Activated T-helper 1 cell treated with Interleukin-2 at 50 U/mL for 16 hours (primary cell): Measurements from ENCODE around the gene TMC6.
A peak's percentile ranks its signal among the peaks of the same experiment; 100 is the strongest.

Experiments
- DNase-seq: peaks from one replicate; pipeline ENCODE4 v3.0.0-alpha.2; 2020; ENCODE audit warnings: low read depth

The TMC6 gene

DNA sequence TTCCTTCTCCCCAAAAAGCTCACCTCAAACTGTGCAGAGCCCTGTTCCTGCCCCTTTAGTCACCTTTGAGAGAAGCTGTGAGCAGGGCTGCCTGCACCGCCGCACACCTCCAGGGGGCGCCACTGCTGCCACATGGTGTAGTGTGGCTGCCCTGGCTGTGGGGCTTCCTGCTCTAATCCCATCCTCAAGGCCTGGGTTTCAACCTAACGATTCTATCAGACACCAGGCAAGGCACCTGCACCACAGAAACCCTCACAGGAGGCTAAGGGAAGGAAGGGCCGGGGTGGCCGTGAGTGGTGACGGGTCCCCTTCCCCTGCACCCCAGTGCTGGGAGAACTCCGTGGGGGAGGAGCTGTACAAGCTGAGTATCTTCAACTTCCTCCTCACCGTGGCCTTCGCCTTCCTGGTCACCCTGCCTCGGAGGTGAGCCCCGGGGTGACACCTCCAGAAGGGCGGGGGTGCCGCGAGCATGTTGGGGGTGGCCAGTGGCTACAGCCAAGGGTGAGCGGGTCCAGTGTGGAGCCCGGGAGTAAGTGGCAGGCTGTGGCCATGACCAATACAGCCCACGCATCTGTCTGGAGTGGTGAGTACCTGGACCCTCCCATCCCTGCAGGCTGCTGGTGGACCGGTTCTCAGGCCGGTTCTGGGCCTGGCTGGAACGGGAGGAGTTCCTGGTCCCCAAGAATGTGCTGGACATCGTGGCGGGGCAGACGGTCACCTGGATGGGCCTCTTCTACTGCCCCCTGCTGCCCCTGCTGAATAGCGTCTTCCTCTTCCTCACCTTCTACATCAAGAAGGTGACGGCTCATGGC is 9.0 kb upstream of the TMC6 start:
- DNase-seq: no peak

DNA sequence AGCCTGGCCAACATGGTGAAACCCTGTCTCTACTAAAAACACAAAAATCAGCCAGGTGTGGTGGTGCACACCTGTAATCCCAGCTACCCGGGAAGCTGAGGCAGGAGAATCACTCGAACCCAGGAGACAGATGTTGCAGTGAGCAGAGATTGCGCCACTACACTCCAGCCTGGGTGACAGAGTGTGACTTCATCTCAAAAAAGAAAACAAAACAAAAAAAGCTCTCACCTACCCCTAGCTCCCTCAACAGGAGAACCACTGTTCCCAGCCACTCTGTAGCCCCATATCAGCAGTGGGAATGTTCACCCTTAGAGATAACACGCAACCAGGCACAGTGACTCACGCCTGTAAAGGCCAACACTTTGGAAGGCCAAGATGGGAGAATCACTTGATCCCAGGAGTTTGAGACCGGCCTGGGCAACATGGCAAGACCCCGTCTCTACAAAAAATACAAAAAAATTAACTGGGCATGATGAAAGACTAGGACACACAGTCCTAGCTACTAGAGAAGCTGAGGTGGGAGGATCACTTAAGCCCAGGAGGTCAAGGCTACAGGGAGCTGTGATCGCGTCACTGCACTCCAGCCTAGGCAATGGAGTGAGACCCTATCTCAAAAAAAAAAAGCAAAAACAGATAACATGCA is 7.4 kb upstream of the TMC6 start:
- DNase-seq: no peak

DNA sequence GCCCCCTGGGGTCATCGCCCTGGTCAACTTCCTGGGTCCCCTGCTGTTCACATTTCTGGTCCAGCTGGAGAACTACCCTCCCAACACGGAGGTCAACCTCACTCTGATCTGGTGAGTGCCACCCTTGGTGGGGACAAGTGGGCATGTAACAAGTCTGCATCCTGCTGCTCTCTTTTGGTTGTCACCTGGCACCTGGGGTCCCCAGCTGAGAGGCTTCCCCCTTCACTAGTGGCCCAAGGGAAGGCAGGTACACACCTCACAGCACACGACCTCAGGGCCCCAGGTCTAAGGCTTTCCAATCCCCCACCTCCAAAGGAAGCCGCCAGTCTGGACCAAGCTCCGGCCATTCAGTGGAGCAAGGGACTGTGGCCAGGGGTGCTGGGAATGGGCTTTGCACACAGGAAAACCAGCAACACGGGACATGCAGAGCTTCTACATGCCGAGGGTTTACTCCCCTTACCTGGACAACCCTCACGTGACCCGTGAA is 6.4 kb upstream of the TMC6 start:
- no peak for DNase-seq

DNA sequence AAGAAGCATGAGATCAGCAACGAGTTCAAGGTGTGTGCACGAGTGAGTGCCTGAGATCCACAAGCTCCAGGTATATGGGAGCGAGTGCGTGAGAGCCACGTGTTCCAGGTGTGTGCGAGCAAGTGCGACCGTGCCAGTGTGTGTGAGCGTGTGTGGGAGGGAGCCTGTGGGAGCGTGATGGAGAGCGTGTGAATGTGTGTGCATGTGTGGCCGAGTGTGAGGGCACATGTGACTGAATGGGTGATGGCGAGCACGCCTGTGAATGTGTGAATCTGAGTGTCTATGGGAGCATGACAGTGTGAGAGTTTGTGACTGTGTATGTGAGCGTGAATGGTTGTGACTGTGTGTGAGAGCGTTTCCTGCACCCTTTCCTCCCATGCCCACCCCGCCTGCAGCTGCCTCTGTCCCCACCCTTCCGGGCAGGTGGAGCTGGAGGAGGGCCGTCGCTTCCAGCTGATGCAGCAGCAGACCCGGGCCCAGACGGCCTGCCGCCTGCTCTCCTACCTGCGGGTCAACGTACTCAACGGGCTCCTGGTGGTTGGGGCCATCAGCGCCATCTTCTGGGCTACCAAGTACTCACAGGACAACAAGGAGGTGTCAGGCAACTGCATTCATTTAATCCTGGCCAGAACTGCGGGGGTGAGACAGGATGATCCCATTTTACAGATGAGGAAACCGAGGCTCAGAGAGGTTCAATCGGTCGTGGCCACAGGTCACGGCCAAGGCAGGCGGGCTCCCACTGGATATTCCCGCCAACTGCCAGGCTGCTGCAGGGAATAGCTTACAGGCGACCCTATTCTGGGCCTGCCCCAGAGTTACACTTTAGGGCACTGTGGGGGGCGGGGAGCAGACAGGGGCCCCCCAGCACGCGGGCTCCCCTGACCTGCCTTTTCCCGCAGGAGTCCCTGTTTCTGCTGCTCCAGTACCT is 5.7 kb upstream of the TMC6 start:
- peak; percentile 68 for DNase-seq

DNA sequence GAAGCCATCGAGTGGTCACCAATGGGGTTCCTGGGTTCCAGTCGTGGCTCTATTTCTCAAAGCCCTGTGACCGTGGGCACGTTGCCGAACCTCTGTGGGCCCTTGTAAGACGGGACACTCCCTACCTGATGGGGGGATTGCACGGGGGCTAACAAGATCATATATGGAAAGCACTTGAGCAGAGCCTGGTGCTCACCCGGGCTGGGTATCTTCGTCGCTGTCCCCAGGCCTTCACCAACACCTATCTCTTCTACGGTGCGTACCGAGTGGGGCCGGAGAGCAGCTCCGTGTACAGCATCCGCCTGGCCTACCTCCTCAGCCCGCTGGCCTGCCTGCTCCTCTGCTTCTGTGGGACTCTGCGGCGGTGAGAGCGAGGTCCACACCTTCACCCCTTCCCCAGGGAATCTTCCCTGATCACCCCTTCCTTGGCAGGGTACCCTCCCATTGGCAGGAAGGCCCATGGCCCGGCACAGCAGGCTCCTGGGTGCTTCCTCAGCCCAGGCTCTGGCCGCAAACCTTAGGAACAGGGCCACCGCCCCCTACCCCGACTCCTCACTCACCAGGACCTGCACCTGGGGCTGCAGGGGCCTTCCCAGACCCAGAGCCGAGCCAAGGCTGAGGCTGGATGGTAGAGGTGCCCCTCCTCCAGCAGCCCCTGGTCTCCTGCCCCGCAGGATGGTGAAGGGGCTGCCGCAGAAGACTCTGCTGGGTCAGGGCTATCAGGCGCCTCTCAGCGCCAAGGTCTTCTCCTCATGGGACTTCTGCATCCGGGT is 4.8 kb upstream of the TMC6 start:
- no peak for DNase-seq

DNA sequence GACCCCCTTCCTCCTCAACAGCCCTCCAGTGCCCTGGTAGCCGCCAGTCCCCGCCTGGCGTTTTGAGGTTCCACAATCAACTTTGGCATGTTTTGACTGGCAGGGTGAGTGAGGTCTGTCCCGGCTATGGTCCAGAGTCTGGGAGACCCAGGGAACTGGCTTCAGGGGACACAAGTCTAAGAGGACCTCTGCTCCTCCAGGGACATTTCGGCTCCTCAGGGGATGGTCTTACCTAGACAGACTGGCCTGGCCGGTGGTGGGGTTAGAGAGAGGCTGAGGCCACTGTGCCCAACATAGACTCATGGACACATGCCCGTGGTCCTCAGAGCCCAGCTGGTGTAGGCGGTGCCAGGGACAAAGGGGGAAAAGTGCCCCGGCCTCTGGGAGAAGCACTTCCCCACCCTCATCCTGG is 4.2 kb upstream of the TMC6 start:
- DNase-seq: no peak

DNA sequence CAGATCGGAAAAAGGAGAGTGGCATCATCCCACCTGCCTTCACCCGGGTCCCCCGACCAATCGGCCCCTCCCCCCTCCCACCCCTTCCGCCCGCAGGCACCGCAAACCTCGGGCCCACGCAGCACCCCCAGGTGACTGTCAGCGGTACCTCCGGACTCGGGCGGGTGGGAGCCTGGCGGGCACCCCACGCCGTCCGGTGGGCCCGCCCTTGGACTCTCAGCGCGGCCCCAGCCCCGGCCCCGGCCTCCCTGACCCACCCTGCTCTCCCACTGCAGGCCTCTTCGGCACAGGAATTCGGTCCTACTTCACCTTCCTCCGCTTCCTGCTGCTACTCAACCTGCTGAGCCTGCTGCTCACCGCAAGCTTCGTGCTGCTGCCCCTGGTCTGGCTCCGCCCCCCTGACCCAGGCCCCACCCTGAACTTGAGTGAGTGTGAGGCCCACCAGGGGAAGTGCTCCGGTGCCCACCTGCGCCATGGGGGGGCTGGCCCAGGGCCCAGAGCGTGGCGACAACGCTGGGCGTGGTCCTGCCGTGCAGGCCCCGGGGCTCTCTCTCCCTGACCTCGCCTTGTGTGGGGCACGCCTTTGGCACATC is 3.6 kb upstream of the TMC6 start:
- DNase-seq: peak; percentile 58

DNA sequence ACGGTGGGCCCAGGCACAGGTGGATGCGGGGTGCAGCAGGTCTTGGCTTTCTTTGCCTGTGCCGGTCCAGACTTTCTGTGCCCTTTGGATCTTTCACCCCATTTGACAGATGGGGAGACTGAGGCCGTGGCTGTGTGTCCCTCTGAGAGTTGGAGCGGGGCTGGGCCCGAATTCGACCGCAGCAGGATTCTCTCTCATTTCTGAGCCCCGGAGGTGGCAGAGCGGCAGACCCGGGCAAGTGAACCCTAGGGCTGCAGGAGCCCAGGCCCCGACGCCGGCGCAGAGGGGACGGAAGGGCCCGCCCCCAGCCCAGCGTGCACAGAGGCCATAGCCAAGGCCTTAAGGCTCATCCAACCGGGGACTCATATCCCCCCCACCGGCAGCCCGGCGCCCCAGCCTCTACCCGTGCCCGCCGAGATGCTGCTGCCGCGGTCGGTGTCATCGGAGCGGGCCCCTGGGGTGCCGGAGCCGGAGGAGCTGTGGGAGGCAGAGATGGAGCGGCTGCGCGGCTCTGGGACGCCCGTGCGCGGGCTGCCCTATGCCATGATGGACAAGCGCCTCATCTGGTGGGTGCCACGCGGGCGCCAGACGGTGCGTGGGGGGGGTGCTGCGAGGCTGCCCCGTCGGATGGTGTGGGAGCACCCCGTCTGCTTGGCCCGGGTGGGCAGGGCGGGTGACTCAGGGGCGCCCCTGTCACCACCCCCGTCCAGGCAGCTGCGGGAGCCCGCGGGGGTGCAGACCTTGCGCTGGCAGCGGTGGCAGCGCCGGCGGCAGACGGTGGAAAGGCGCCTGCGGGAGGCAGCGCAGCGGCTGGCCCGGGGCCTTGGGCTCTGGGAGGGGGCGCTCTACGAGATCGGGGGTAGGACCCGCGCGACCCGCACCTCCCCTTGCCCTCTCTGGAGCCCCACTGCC is 2.9 kb upstream of the TMC6 start:
- no peak for DNase-seq

DNA sequence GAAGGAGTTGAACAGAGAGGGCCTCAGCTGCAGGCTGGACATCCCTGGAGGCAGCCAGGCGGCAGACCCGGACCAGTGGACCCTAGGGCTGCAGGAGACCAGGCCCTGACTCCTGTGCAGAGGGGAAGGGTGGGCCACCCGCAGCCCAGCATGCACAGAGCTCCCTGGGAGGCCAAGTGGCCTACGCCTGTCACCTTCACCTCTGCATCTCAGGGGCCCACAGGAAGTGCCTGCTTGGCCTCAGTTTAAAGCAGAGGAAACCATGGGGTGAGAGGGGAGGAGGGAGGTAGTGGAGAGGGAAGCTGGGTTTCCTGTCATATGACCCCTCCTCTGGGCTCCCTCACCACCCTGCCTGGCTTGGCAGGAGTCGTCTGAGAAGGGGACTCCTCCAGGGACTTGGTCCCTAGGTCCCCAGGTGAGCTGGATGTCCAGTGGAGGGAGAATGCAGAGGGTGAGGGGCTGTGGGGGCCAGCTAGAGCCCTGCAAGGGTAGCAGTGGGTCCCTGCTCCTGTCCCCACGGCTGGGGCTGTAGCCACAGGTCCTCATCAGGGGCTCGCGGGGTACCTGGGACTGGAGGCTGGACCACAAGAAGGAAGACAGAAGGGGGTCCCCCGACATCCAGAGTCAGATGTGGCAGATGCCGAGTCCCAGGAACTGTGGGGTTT is 2.0 kb upstream of the TMC6 start, which contains the start of gene TMC8:
Gene TMC8, plus strand, starts transcription at position 335 of the 665 bp plus-strand sequence. CDS start 818 bp downstream, outside the sequence.
- peak; percentile 76 for DNase-seq

DNA sequence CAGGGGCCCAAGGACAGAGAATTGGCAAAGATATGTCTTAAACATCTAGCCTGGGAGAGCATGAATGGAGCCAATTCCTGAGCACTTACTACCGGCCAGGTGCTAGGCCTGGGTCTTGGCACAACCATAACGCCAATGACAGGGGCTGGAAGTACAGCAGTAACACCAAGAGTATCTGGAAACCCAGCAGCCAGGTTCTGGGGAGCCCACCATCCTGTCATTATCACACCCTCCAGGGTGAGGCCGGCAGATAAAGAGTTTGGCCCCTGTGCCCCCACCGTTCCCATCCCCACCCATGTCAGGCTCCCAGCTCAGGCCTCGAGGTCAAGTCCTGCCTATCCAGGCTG is 1.5 kb upstream of the TMC6 start:
- no peak for DNase-seq

DNA sequence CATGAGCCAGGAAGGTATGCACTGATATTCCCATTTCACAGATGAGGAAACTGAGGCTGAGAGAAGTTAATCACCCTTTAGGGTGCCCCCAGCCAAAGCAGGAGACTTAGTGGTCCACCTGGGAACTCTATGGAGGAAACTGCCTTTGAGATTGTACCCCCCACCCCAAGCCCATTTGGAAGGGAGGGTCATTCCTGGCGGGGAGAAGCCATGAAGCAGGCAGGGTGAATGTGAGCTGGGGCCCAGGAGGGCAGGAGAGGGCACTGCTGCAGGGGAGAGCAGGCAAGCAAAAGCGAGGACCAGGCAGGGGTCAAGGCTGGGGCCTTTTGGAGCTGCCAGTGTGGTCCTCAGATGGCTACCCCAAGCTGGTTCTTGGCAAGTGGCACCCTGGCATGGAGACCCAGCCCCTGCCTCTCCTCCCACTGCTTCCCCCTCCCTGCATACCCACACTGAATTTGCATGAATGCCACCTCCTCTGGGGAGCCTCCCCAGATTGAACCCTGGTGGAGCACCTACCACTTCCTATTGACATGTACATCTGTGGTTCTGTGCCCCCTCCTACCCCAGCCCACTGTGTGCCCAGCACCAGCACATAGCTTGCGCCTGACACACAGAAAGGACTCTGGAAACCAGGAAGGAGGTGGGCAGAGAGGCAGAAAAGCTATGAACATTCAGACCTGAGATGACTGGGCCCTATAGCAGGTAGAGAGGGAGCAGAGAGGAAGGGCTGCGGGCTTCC is 965 bp upstream of the TMC6 start:
- no peak for DNase-seq

DNA sequence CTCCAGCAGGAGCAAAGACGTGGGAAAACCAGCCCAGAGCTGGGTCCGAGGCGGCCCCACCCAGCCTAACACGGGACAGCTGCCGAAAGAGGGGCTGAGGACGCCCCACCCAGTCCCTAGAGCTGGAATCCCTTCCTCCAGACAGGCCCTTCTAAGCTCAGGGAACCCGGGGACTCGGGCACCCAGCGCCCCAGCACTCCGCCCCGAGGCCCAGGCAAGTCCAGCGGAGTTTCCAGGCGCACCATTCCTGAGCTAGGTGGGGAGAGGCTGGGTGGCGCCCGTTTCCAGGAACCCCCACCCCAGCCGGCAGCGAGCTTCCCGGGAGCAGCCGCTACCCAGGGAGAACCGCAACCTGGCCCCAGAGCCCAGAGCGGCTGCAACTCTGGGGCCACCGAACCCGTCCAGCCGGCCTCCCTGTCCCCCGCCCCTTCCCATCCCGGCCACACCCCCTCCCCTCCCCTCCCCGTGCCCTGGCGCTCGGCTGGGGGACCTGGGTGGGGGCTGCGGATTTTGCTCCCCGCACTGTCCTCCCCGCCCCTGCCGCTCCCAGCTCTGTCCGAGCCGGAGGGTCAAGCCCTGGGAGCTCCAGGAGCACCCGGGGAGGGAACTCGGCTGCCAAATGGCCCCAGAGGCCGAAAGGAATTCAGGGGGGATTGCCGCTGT is 536 bp downstream of the TMC6 start:
- no peak for DNase-seq

DNA sequence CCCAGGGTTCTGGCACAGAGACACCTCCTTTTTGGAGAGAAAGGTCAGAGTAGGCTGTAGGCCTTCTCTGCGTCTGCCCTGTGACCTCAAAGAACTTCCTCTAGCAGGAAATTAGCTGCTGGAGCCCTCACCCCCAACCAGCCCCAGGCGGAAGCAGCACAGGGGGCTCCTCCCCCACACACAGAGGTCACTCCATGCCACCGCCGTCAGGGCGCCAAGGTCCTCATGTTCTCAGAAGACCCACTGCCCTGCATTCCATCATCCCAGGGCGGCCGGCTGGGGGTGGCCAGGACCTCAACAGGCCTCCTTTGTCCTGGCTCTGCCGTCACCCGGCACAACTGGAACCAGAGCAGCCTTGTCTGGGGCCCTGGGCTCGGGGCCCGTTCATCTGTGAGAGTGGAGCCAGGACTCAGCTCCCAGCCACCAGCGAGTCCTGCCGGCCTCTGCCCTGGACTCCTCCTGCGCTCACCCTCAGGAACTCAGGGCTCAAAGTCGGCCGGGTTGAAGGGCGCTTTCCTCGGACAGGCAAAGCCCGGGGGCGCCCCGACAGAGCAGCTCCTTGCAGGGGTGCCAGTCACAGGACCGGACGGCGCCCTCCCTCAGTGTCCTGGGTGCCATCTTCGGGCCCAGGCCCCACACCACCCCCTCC is 1.2 kb downstream of the TMC6 start:
- DNase-seq: peak; percentile 61

DNA sequence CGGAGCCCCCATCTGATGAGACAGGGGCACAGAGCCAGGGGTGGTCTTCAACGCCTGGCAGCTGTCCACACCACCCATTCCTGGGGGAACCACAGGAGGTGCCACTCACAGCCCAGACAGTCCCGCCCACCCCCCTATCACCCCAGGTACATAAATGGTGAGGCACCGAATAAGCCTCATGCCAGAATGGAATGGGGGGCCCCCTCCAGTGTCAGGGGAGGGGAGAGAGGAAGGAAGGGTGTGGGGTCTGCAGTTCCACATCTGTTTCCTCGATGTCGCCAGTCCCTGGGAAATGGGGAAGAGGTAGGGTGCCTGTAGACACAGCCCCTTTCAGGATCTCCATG is 1.7 kb downstream of the TMC6 start:
- no peak for DNase-seq

DNA sequence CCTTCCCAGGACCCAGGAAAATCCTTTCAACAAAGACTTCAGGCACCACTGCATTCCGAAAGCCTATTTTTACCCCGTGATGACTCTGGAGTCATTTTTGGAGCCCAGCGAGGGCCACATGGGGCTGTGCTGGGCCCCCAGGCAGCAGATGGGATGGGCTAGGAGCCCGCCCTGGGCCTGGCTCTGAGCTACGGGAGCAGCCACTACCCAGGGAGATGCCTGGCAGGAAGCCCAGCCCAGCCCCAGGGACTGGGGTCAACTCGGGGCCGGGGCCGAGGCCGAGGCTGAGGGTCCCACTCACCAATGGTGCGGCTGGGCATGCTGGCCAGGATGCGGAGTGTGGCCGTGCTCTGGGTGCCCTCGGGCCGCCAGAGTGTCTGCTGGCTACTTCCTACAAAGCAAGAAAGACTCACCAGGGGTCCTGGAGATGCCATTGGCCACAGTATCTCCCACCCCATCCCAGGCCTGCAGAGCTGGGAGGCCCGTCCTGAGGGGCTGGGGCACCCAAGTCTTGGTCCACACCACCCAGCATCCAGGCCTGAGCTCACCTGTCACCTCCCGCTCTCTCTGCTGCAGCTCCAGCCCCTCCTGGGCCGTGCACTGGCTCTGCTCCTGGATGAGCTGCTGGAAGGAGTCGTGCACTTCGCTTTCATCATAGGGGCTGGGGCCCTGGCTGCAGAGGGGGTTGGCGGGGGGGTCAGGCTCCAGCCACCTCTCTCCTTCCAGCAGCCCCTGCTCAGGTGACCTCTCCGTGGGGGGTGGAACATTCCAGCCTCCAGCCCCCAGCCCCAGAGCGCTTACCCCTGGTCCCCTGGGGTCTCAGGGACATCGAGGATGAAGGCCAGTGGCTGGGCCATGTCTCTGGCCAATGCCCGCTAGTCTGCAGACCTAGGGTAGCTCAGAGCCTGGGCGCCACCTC is 2.3 kb downstream of the TMC6 start:
- DNase-seq: no peak

DNA sequence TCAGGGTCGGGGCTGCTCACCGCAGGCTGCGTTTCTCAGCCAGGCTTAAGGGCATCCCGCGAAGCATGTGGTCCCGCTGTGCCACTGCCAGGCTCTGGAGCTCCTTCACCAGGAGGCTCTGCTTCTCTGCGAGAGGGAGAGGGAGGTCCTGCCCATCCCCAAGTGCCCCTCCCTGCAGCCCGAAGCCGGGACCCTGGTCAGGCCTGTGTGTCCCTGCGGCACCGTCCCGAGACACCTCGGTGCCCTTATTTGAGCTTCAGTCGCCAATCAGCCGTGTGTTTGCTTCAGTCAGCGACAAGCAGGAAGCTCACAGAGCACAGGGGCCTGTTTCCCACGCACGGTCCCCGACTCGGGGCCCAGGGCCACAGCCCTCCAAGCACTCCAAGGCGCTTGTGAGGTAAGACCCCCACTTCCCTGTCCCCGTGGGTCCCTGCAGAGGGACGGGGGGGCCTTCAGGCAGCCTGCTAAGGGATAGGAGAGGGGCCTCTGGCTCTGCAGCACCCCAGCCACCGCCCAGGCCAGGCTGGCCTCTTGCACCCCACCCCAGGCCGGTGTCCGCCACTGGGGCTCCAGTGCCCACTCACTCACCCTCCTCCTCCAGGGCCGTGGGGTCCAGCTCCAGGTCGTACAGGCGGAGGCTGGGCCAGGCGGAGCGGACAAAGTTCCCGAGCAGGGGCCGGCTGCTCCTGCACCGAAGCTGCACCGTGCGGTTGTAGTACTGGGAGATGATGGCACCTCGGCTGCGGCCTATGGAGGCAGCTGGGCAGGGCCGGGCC is 3.2 kb downstream of the TMC6 start:
- DNase-seq: no peak
